ENCODE measurements around the gene FAM229A.

DNA sequence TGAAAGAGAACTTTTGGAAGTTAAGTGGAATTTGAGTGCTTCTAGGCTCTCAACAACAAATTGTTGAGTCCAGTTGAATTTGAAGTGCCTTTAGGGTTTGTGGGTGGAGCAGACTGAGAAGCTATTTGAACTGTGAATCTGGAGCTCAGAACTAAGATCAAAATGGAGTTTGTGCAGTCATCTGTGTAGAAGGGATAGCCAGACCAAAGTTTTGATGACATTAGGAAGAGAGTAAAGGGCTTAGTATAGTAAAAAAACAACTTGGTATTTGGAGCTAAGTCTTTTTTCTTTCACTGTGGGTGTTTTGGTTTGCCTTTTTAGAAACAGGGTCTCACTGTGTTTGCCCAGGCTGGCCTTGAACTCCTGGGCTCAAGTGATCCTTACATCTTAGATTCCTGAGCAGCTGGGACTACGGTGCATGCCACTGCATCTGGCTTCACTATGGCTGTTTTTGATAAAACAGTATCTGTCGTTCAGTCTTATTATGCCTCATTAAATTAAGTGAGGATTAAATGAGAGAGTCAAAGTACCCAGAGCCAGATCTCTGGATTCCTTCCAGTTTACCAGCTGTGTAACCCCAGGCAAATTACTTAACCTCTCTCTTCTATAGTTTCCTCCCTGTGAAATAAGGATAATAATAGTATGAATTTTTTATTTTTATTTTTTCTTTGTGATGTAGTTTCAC, 50.4 kb downstream of the FAM229A start:
- TF ChIP-seq YY1 (IDR thresholded peaks at IDR 0.05; ENCODE audit: insufficient read depth, insufficient read length): no peak
- no peak for TF ChIP-seq SUZ12 (IDR thresholded peaks at IDR 0.05; ENCODE audit: extremely low read depth, insufficient read depth, insufficient read length)
- no peak for TF ChIP-seq ZNF274 (IDR thresholded peaks at IDR 0.05; ENCODE audit: low read depth, low read length)
